ENCODE measurements around the gene ANKRD2.

ANKRD2 gene

GRCh38 chr10:97543025-97543546 is 29.5 kb upstream of the ANKRD2 start:
- POLR2A ChIA-PET (ENCODE audit: low non-redundant PET): interaction anchor here (0.6 kb wide), 1 partner anchor 41 kb away, joined by 3 read pairs; no protein-coding TSS in a partner anchor
- peak overlapping the region; percentile 98 for H3K27ac ChIP-seq
- CTCF ChIA-PET: interaction anchor here (2.2 kb wide), 1 partner anchor 11 kb away, joined by 7 read pairs; no protein-coding TSS in a partner anchor
- DNase-seq (ENCODE audit: low spot score): peak; percentile 98
- TF ChIP-seq CTCF (conservative IDR thresholded peaks at IDR 0.05; ENCODE audit: low read depth): no peak

GRCh38 chr10:97546456-97547270 is 25.9 kb upstream of the ANKRD2 start:
- peak overlapping the region; percentile 26 for H3K27ac ChIP-seq
- DNase-seq (ENCODE audit: low spot score): no peak
- no peak for TF ChIP-seq CTCF (conservative IDR thresholded peaks at IDR 0.05; ENCODE audit: low read depth)
- ChIA-PET CTCF (interaction anchor here (0.6 to 0.7 kb wide), 3 partner anchors 11 to 197 kb away, joined by 3 to 4 read pairs (median 3); no protein-coding TSS in a partner anchor), POLR2A (ENCODE audit: low non-redundant PET) (no interaction called here)

- CTCF ChIA-PET: interaction anchor here (0.7 kb wide), 2 partner anchors 12 to 184 kb away, joined by 3 read pairs; no protein-coding TSS in a partner anchor
Observed at GRCh38 chr10:97547271-97547600, 25.3 kb upstream of the ANKRD2 start.

GRCh38 chr10:97547962-97548361 is 24.6 kb upstream of the ANKRD2 start:
- CTCF ChIA-PET: interaction anchor here (0.7 kb wide), 1 partner anchor 183 kb away, joined by 3 read pairs; no protein-coding TSS in a partner anchor
- no peak for TF ChIP-seq CTCF (conservative IDR thresholded peaks at IDR 0.05; ENCODE audit: low read depth)
- DNase-seq (ENCODE audit: low spot score): no peak

More at GRCh38 chr10:97547271-97547600, 25.3 kb upstream of the ANKRD2 start:
- no peak for DNase-seq (ENCODE audit: low spot score)
- POLR2A ChIA-PET (ENCODE audit: low non-redundant PET): no interaction called here
- no peak for TF ChIP-seq CTCF (conservative IDR thresholded peaks at IDR 0.05; ENCODE audit: low read depth)
- peak overlapping the region; percentile 26 for H3K27ac ChIP-seq

GRCh38 chr10:97548828-97549455 is 23.6 kb upstream of the ANKRD2 start:
- POLR2A ChIA-PET (ENCODE audit: low non-redundant PET): no interaction called here
- CTCF ChIA-PET: no interaction called here
- no peak for DNase-seq (ENCODE audit: low spot score)
- TF ChIP-seq CTCF (conservative IDR thresholded peaks at IDR 0.05; ENCODE audit: low read depth): no peak
- H3K27ac ChIP-seq: peak overlapping the region; percentile 88

More at GRCh38 chr10:97547962-97548361, 24.6 kb upstream of the ANKRD2 start:
- H3K27ac ChIP-seq: peak overlapping the region; percentile 88; the same call in 1 of the 2 replicates
- POLR2A ChIA-PET (ENCODE audit: low non-redundant PET): no interaction called here

GRCh38 chr10:97549587-97550322 is 22.8 kb upstream of the ANKRD2 start:
- peak overlapping the region; percentile 88 for H3K27ac ChIP-seq
- CTCF ChIA-PET: interaction anchor here (0.6 kb wide), 1 partner anchor 62 kb away, joined by 3 read pairs; no protein-coding TSS in a partner anchor
- TF ChIP-seq CTCF (conservative IDR thresholded peaks at IDR 0.05; ENCODE audit: low read depth): no peak
- DNase-seq (ENCODE audit: low spot score): no peak
- POLR2A ChIA-PET (ENCODE audit: low non-redundant PET): no interaction called here
